Mesenchymal stem cell (in vitro differentiated cells and primary cell): Measurements from ENCODE around the gene PER2.

Experiments used
- DNase-seq: peaks from one replicate; pipeline ENCODE4 v3.0.0-alpha.2; 2013
- H2AFZ ChIP-seq: one replicate; pipeline ENCODE4 v1.6.1; 2013; ENCODE audit warnings: low read depth, mild to moderate bottlenecking, control low read depth, inconsistent platforms, low read length, moderate library complexity
- H2AK5ac ChIP-seq: 2 replicates; pipeline ENCODE4 v1.6.1; 2013; ENCODE audit warnings: low read length, moderate library complexity, mild to moderate bottlenecking, inconsistent platforms; ENCODE audit not compliant: severe bottlenecking
- H2BK120ac ChIP-seq: one replicate; pipeline ENCODE4 v1.6.1; 2013; ENCODE audit warnings: low read depth, mild to moderate bottlenecking, inconsistent platforms, low read length, moderate library complexity
- H2BK12ac ChIP-seq, 2 experiments: one replicate each; pipeline ENCODE4 v1.6.1; 2013; ENCODE audit warnings: inconsistent platforms in 2 of 2, low read length in 2 of 2, mild to moderate bottlenecking in 2 of 2, moderate library complexity in 2 of 2, control low read depth in 1 of 2
- H2BK15ac ChIP-seq: one replicate; pipeline ENCODE4 v1.6.1; 2013; ENCODE audit warnings: mild to moderate bottlenecking, low read depth, inconsistent platforms; ENCODE audit not compliant: poor library complexity, severe bottlenecking
- H2BK5ac ChIP-seq: 2 replicates; pipeline ENCODE4 v1.6.1; 2013; ENCODE audit warnings: low read depth, mild to moderate bottlenecking, low read length, control low read depth, inconsistent platforms; ENCODE audit not compliant: poor library complexity, severe bottlenecking
- H3K14ac ChIP-seq, 2 experiments: one replicate each; pipeline ENCODE4 v1.6.1; 2013; ENCODE audit warnings: inconsistent platforms in 2 of 2, low read length in 2 of 2, control low read depth in 1 of 2, mild to moderate bottlenecking in 1 of 2, moderate library complexity in 1 of 2
- H3K18ac ChIP-seq, 2 experiments: one replicate each; pipeline ENCODE4 v1.6.1; 2013; ENCODE audit warnings: inconsistent platforms in 2 of 2, low read length in 2 of 2, control low read depth in 1 of 2, low read depth in 1 of 2, mild to moderate bottlenecking in 1 of 2
- H3K23ac ChIP-seq, 2 experiments: one replicate each; pipeline ENCODE4 v1.6.1; 2013; ENCODE audit warnings: inconsistent platforms in 2 of 2, low read length in 2 of 2, mild to moderate bottlenecking in 2 of 2, moderate library complexity in 2 of 2, control low read depth in 1 of 2
- H3K27ac ChIP-seq: 2 replicates; pipeline ENCODE4 v1.5.1; 2013; ENCODE audit warnings: mild to moderate bottlenecking, moderate library complexity, low read length, control low read depth, inconsistent platforms; ENCODE audit not compliant: poor library complexity, severe bottlenecking
- H3K27me3 ChIP-seq, 2 experiments: 2 replicates each; pipeline versions ENCODE4 v1.6.1 to v1.7.0; 2013; ENCODE audit warnings: low read length in 2 of 2, mild to moderate bottlenecking in 2 of 2, moderate library complexity in 2 of 2, control low read depth in 1 of 2, inconsistent platforms in 1 of 2; ENCODE audit not compliant: control insufficient read depth in 1 of 2, insufficient read depth in 1 of 2
- H3K36me3 ChIP-seq, 2 experiments: 2 replicates each; pipeline versions ENCODE4 v1.6.1 to v1.7.0; 2013; ENCODE audit warnings: low read length in 2 of 2, control low read depth in 1 of 2, inconsistent platforms in 1 of 2, low read depth in 1 of 2, mild to moderate bottlenecking in 1 of 2; ENCODE audit not compliant: insufficient read depth in 2 of 2, control insufficient read depth in 1 of 2
- H3K4ac ChIP-seq, 2 experiments: one replicate each; pipeline ENCODE4 v1.6.1; 2013; ENCODE audit warnings: inconsistent platforms in 2 of 2, low read length in 2 of 2, mild to moderate bottlenecking in 2 of 2, moderate library complexity in 2 of 2, control low read depth in 1 of 2, low read depth in 1 of 2
- H3K4me1 ChIP-seq: 2 replicates; pipeline ENCODE4 v1.6.1; 2013; ENCODE audit warnings: low read depth, low read length, control low read depth; ENCODE audit not compliant: control insufficient read depth, insufficient read depth
- H3K4me2 ChIP-seq: 2 replicates; pipeline ENCODE4 v1.6.1; 2013; ENCODE audit warnings: low read length, mild to moderate bottlenecking, inconsistent platforms; ENCODE audit not compliant: poor library complexity, severe bottlenecking
- H3K4me3 ChIP-seq, 2 experiments: 2 replicates each; pipeline versions ENCODE4 v1.5.1 to v1.7.0; 2013; ENCODE audit warnings: low read length in 2 of 2, mild to moderate bottlenecking in 2 of 2, control low read depth in 1 of 2, low read depth in 1 of 2; ENCODE audit not compliant: insufficient read depth in 1 of 2
- H3K79me1 ChIP-seq: replicated peaks from 2 replicates; pipeline ENCODE4 v1.6.1; 2013; ENCODE audit warnings: mild to moderate bottlenecking, control low read depth, low read length, inconsistent platforms; ENCODE audit not compliant: poor library complexity, severe bottlenecking
- H3K9ac ChIP-seq: 2 replicates; pipeline ENCODE4 v1.7.0; 2013; ENCODE audit warnings: mild to moderate bottlenecking, low read length, moderate library complexity
- H3K9me3 ChIP-seq: 2 replicates; pipeline ENCODE4 v1.7.0; 2013; ENCODE audit warnings: mild to moderate bottlenecking, low read length; ENCODE audit not compliant: control insufficient read depth
- H4K8ac ChIP-seq: one replicate; pipeline ENCODE4 v1.6.1; 2013; ENCODE audit warnings: inconsistent platforms, mild to moderate bottlenecking, low read length, moderate library complexity
- H4K91ac ChIP-seq: one replicate; pipeline ENCODE4 v1.6.1; 2013; ENCODE audit warnings: mild to moderate bottlenecking, low read length, inconsistent platforms
- whole genome bisulfite sequencing: methylation state at CpG from one replicate; pipeline ENCODE4 v1.1.7; 2013; ENCODE audit warnings: mixed read lengths; 5-methylcytosine and 5-hydroxymethylcytosine counted together

PER2 gene

GRCh38 chr2:238247841-238248453, 40.5 kb downstream of the PER2 start:
- H3K4me1 ChIP-seq, result peaks cover 7% of the 10 kb centered on the region
- H3K9me3 ChIP-seq, result no peaks in the 10 kb centered on the region
- 69% methylated on average over 9 of the region's 10 CpGs for WGBS
- no peak overlapping the region for H2BK12ac ChIP-seq
- no peak overlapping the region for H3K23ac ChIP-seq
- H3K79me1 ChIP-seq, result no peaks in the 10 kb centered on the region
- H3K18ac ChIP-seq, result no peak overlapping the region
- H4K91ac ChIP-seq, result no peak overlapping the region
- H4K8ac ChIP-seq, result no peak overlapping the region
- H3K27me3 ChIP-seq, result no peaks in the 10 kb centered on the region
- H3K4me3 ChIP-seq, result no peak overlapping the region
- no peak overlapping the region for H2BK5ac ChIP-seq
- no peak overlapping the region for H3K27ac ChIP-seq
- H3K4me2 ChIP-seq, result no peak overlapping the region
- peaks cover 32 to 59% of the 10 kb centered on the region in 2 experiments for H3K36me3 ChIP-seq
- no peak overlapping the region for H2BK120ac ChIP-seq
- no peak overlapping the region for H3K4ac ChIP-seq
- H2AK5ac ChIP-seq, result no peak overlapping the region
- H2BK15ac ChIP-seq, result no peak overlapping the region
- H2AFZ ChIP-seq, result no peak overlapping the region
- no peak overlapping the region for H3K9ac ChIP-seq
- no peak for DNase-seq
- H3K14ac ChIP-seq, result no peak overlapping the region

GRCh38 chr2:238247002-238247822, 41.2 kb downstream of the PER2 start:
- Histone ChIP-seq H3K79me1 (no peaks in the 10 kb centered on the region), H2AFZ (no peak overlapping the region), H3K4ac (no peak overlapping the region), H3K14ac (no peak overlapping the region), H3K9me3 (no peaks in the 10 kb centered on the region), H3K4me1 (peaks cover 7% of the 10 kb centered on the region), H3K27me3 (no peaks in the 10 kb centered on the region), H2BK5ac (no peak overlapping the region), H4K8ac (no peak overlapping the region), H2AK5ac (no peak overlapping the region), H3K23ac (no peak overlapping the region), H3K4me2 (no peak overlapping the region), H2BK120ac (no peak overlapping the region), H2BK12ac (no peak overlapping the region), H4K91ac (no peak overlapping the region), H3K27ac (no peak overlapping the region), H3K4me3 (no peak overlapping the region), H3K18ac (no peak overlapping the region), H3K36me3 (peaks cover 26 to 51% of the 10 kb centered on the region in 2 experiments), H3K9ac (no peak overlapping the region), H2BK15ac (no peak overlapping the region)
- WGBS, result 95% methylated on average over 13 of the region's 13 CpGs
- DNase-seq, result no peak

- Histone ChIP-seq H3K18ac (no peak overlapping the region), H4K91ac (no peak overlapping the region), H2AK5ac (no peak overlapping the region), H2BK12ac (no peak overlapping the region), H3K4me1 (peaks cover 15% of the 10 kb centered on the region), H3K36me3 (peaks cover 5 to 27% of the 10 kb centered on the region in 2 experiments), H4K8ac (no peak overlapping the region), H3K9me3 (no peaks in the 10 kb centered on the region), H2BK5ac (no peak overlapping the region), H2BK15ac (no peak overlapping the region), H3K4me2 (no peak overlapping the region), H3K79me1 (no peaks in the 10 kb centered on the region), H3K27me3 (peaks cover 9 to 12% of the 10 kb centered on the region in 2 experiments), H2BK120ac (no peak overlapping the region), H3K14ac (no peak overlapping the region), H3K27ac (no peak overlapping the region), H2AFZ (no peak overlapping the region), H3K4ac (no peak overlapping the region), H3K23ac (no peak overlapping the region), H3K4me3 (no peak overlapping the region), H3K9ac (no peak overlapping the region)
- no peak for DNase-seq
- WGBS, result 96% methylated on average over 5 of the region's 5 CpGs
Observed at GRCh38 chr2:238244151-238244550, 44.3 kb downstream of the PER2 start.

GRCh38 chr2:238243496-238244076, 44.8 kb downstream of the PER2 start:
- no peak for DNase-seq
- Histone ChIP-seq H3K18ac (no peak overlapping the region), H4K91ac (no peak overlapping the region), H3K27me3 (peaks cover 15 to 17% of the 10 kb centered on the region in 2 experiments), H3K36me3 (peaks cover 5 to 27% of the 10 kb centered on the region in 2 experiments), H2AFZ (no peak overlapping the region), H3K4me3 (no peak overlapping the region), H3K23ac (no peak overlapping the region), H3K9me3 (no peaks in the 10 kb centered on the region), H2BK15ac (peak overlapping the region; percentile 57), H3K4me2 (no peak overlapping the region), H3K9ac (no peak overlapping the region), H2BK12ac (peak overlapping the region in 1 of 2 experiments; percentile 28), H3K4ac (no peak overlapping the region), H2BK120ac (no peak overlapping the region), H2BK5ac (no peak overlapping the region), H3K4me1 (peaks cover 18% of the 10 kb centered on the region), H4K8ac (peak overlapping the region; percentile 23), H2AK5ac (no peak overlapping the region), H3K27ac (no peak overlapping the region), H3K79me1 (no peaks in the 10 kb centered on the region), H3K14ac (peak overlapping the region in 1 of 2 experiments; percentile 68)
- WGBS, result 95% methylated on average over 9 of the region's 10 CpGs
